IgD-negative memory B cell (primary cell): ENCODE data around the gene BAIAP2. TPM values are rescaled to one million over a fixed set of nuclear protein-coding genes. Genes with fewer than 3 reads are reported as not detected.
"Not testable (repeated sequence)": the region's sequence is repeated elsewhere in the genome, so short reads cannot be mapped to it uniquely, and the experiment has no call there.

Source experiments
- H3K27ac Mint-ChIP-seq, 3 donors: one replicate each; pipeline ENCODE4 v1.8.0; 2020 to 2022; ENCODE audit warnings: mild to moderate bottlenecking in 3 of 3, mixed read lengths in 3 of 3, moderate library complexity in 1 of 3
- H3K27me3 Mint-ChIP-seq: one replicate; pipeline ENCODE4 v1.8.0; 2021; ENCODE audit warnings: mixed read lengths
- H3K36me3 Mint-ChIP-seq: one replicate; pipeline ENCODE4 v1.8.0; 2020; ENCODE audit warnings: mild to moderate bottlenecking, mixed read lengths
- H3K4me1 Mint-ChIP-seq, 3 donors: one replicate each; pipeline ENCODE4 v1.8.0; 2020 to 2022; ENCODE audit warnings: mixed read lengths in 3 of 3, mild to moderate bottlenecking in 1 of 3
- H3K4me3 Mint-ChIP-seq, 4 donors: one replicate each; pipeline ENCODE4 v1.8.0; 2020 to 2022; ENCODE audit warnings: mild to moderate bottlenecking in 4 of 4, mixed read lengths in 4 of 4, moderate library complexity in 3 of 4
- H3K9me3 Mint-ChIP-seq, 3 donors: one replicate each; pipeline ENCODE4 v1.8.0; 2020 to 2021; ENCODE audit warnings: mixed read lengths in 3 of 3, mild to moderate bottlenecking in 1 of 3
- polyA plus RNA-seq: library from polyadenylated mRNA; unstranded; fragments of 300-500 nt; fragmentation: Illumina TruSeq; gene quantifications from one replicate; pipeline ENCODE4 v1.2.3, GENCODE V29; 2021

BAIAP2 gene
- polyA plus RNA-seq, 1 donor from 2014 or later: 0.48 TPM

GRCh38 chr17:81025065-81025740 lies 9.7 kb upstream of the BAIAP2 start:
- Mint-ChIP-seq H3K9me3 (no peaks in the 10 kb centered on the region), H3K27ac (peak overlapping the region in 1 of 3 donors; percentile 14), H3K4me1 (peaks cover 0 to 4% (median 3%) of the 10 kb centered on the region in 3 donors), H3K4me3 (no peak overlapping the region), H3K27me3 (peaks cover 12% of the 10 kb centered on the region), H3K36me3 (no peaks in the 10 kb centered on the region)

- Mint-ChIP-seq H3K4me3 (no peak overlapping the region), H3K9me3 (no peaks in the 10 kb centered on the region), H3K27me3 (peaks cover 16% of the 10 kb centered on the region), H3K36me3 (no peaks in the 10 kb centered on the region), H3K4me1 (peaks cover 0 to 4% (median 3%) of the 10 kb centered on the region in 3 donors), H3K27ac (no peak overlapping the region)
Measured at GRCh38 chr17:81025741-81026129, 9.2 kb upstream of the BAIAP2 start.

DNA sequence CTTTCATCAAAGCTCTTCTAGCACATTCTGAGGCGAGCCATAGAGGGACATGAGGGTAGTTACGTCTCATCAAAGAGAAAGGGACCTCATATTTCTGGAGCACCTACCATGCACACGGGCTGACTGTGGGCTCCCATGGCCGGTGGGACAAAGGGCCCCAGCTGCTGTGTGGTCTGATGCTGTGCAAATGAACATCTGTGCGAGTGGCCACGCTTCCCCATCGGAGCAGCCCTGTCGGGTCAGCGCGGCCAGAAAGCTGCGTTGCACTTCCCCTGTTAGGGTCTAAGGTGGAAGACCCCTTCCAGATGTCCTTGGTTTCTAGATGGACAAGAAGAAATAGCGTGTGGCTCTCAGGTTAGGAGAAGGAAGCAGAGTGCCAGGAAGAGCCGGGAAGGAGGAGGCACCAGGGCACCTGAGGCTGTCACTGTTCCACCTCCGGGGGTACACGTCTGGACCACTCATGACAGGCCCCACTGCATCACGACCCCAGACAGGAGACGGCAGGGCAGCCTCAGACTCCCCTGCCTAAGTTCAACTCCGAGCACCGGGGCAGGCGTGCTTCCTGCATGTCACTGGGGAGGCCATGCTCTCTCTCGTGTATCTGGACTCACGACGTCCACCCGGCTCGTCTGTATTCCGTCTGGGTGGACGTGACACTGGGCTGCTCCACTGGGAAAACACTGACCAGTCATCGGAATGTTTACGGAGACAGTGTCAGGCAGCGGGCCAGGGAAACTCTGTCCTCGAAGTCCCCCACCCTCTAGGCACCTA lies 8.5 kb upstream of the BAIAP2 start:
- Mint-ChIP-seq H3K27me3 (peaks cover 16% of the 10 kb centered on the region), H3K4me1 (peaks cover 0 to 4% (median 3%) of the 10 kb centered on the region in 3 donors), H3K36me3 (no peaks in the 10 kb centered on the region), H3K9me3 (no peaks in the 10 kb centered on the region), H3K4me3 (no peak overlapping the region), H3K27ac (no peak overlapping the region)

DNA sequence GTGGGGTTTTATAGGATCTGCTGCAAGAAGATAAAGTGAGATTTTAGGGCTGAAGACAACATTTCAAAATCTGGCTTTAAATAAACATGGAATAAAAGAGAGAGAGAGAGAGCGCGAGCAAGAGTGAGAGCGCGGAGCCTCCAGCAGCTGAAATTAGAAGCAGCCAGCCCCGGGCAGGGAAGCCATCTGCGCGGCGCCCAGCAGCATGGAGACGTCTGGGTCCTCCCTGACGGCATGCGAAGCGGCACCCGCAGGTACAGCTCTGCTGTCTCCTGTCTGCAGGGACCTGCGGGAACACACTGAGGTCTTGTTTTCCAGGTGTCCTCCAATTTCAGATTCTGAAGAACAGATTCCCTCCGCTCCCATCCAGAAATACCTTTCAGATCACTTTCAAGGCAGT lies 7.9 kb upstream of the BAIAP2 start:
- H3K9me3 Mint-ChIP-seq: no peaks in the 10 kb centered on the region
- H3K36me3 Mint-ChIP-seq: no peaks in the 10 kb centered on the region
- peaks cover 16% of the 10 kb centered on the region for H3K27me3 Mint-ChIP-seq
- no peak overlapping the region for H3K4me3 Mint-ChIP-seq
- H3K27ac Mint-ChIP-seq: no peak overlapping the region
- H3K4me1 Mint-ChIP-seq: peaks cover 0 to 4% (median 3%) of the 10 kb centered on the region in 3 donors

DNA sequence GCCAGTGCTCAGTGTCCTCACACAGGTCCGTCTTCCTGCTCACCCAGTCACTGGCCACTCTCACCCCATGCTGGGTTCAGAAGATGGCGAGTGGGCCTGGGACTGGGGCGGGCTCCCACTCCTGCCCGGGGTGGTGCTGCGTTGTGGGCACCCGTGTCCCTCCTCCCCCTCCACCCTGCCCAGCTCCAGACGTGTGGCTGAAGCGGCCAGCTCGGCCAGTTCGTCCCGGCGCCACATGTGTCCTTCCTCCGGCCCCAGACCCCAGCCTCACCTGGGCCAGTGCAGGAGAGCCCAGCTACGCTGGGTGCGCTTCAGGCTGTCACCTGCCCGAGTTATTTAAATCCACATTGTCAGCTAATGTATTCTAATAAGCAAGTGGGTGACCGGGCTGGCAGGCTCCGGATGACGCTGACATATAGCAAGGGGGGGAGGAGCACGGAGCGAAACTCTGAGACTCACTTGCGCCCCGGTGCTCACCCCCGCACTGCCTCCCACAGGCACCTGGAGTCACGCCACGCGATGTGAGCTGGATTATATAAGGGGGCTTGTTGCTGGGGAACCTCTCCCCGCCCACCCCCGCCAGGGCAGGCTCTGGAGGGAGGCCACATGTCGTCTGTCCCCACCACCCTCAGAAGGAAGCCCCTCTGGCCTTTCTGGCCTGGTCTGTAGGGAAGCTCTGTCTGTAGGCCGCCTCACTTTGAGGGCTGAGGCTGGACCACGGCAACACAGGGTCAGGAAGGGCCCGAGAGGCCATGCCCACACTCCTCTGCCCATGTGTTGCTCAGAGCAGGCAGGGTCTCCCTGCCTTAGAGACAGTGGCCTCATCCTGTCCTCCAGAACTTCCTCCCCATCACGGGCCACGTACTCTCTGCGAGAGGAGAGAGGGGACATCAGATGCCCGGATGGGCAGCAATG lies 7.1 kb upstream of the BAIAP2 start:
- Mint-ChIP-seq H3K4me1 (peaks cover 0 to 4% (median 3%) of the 10 kb centered on the region in 3 donors), H3K27me3 (peaks cover 16% of the 10 kb centered on the region), H3K36me3 (no peaks in the 10 kb centered on the region), H3K4me3 (no peak overlapping the region), H3K9me3 (no peaks in the 10 kb centered on the region), H3K27ac (no peak overlapping the region)

DNA sequence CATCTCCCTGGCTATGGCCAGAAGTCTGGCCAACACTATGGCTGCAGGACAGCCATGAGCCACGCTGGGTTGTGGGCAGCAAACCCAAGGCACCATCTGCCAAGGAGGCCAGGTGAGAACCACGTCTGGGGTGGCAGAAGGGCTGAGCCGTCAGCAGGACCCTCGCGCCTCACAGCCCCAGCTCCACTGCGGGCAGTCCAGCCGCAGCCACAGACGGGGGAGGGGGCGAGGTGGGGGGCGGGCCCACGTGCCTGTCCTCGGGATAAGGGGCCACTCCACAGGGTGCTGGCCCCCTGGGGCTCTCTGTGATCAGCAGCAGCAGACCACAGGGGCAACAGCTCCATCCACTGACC lies 6.5 kb upstream of the BAIAP2 start:
- Mint-ChIP-seq H3K27ac (no peak overlapping the region), H3K4me1 (peaks cover 0 to 6% (median 3%) of the 10 kb centered on the region in 3 donors), H3K9me3 (no peaks in the 10 kb centered on the region), H3K4me3 (no peak overlapping the region), H3K36me3 (no peaks in the 10 kb centered on the region), H3K27me3 (peaks cover 19% of the 10 kb centered on the region)

DNA sequence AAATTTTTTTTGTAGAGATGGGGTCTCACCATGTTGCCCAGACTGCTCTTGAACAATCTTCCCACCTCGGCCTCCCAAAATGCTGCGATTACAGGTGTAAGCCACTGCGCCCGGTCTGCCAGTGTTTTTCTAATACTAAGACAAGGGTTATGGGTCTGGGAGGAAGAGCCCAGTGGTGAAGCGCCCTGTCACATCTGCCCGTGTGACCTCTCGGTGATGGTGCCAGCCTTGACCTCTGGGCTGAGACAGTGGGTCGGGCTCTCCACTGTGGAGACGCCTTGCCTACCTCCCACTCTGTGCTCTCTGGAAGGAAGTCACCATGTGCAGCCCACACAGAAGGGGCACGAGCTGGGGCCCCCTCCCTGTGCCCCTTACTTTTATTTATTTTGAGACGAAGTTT lies 5.1 kb upstream of the BAIAP2 start:
- Mint-ChIP-seq H3K36me3 (no peaks in the 10 kb centered on the region), H3K27ac (no peak overlapping the region), H3K4me1 (peaks cover 0 to 3% (median 2%) of the 10 kb centered on the region in 3 donors), H3K9me3 (no peaks in the 10 kb centered on the region), H3K4me3 (no peak overlapping the region), H3K27me3 (peaks cover 17% of the 10 kb centered on the region)

DNA sequence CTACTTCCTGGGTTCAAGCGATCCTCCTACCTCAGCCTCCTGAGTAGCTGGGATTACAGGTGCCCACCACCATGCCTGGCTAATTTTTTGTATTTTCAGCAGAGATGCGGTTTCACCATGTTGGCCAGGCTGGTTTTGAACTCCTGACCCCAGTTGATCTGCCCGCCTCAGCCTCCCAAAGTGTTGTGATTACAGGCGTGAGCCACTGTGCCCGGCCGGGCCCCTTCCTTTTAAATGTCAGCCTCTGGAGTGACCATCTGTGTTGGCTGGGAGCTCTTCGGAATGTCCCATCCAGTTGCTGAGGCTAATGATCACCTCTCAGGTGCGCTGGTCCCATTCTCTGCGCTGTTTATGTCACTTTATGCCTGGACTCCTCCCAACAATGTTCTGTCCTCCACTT lies 4.6 kb upstream of the BAIAP2 start:
- H3K36me3 Mint-ChIP-seq, H3K4me1 Mint-ChIP-seq, H3K9me3 Mint-ChIP-seq, H3K27ac Mint-ChIP-seq: not testable (repeated sequence)
- Mint-ChIP-seq H3K4me3 (peak overlapping the region in 1 of 4 donors; percentile 17), H3K27me3 (peaks cover 15% of the 10 kb centered on the region)

DNA sequence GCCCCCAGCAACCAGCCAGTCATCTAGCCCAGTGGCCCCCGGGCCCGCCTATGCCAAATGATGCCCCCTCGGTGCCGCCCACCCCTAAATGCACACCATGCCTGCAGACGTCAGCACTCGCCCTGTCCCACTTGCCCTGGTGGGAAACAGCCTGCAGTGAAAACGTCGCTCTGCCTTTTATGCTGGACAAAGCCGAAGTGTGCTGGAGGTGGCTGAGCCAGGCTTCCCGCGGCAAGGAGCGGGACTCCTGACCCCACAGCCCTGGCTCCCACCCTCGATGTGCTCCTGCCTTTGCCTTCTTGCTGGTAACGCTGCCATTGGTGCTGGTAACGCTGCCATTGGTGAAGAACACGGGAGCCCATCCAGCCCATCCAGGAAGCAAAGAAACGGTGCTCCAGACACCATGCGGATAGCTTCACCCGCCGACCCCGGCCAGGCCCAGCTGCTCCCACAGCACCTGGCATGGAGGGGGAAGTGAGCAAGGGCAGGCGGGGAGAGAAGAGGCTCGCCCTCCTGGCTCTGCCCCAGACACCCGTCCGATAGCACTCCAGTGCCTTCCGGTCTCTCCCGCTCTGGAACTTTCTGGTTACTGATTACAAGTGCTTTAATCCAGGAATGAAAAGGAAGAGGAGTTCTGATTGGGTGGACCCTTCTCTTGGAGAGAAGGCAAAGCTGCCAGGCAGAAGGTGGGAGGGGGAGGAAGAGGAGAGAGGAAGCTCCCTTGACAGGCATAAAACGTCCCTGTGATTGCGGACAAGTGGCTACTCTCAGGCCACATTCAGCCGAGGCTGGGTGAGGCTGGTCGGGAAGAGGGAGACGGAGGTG lies 4.0 kb upstream of the BAIAP2 start:
- Mint-ChIP-seq H3K27me3 (peaks cover 18% of the 10 kb centered on the region), H3K9me3 (no peaks in the 10 kb centered on the region), H3K27ac (no peak overlapping the region), H3K4me3 (peak overlapping the region in 1 of 4 donors; percentile 17), H3K36me3 (no peaks in the 10 kb centered on the region), H3K4me1 (peaks cover 0 to 6% (median 2%) of the 10 kb centered on the region in 3 donors)

DNA sequence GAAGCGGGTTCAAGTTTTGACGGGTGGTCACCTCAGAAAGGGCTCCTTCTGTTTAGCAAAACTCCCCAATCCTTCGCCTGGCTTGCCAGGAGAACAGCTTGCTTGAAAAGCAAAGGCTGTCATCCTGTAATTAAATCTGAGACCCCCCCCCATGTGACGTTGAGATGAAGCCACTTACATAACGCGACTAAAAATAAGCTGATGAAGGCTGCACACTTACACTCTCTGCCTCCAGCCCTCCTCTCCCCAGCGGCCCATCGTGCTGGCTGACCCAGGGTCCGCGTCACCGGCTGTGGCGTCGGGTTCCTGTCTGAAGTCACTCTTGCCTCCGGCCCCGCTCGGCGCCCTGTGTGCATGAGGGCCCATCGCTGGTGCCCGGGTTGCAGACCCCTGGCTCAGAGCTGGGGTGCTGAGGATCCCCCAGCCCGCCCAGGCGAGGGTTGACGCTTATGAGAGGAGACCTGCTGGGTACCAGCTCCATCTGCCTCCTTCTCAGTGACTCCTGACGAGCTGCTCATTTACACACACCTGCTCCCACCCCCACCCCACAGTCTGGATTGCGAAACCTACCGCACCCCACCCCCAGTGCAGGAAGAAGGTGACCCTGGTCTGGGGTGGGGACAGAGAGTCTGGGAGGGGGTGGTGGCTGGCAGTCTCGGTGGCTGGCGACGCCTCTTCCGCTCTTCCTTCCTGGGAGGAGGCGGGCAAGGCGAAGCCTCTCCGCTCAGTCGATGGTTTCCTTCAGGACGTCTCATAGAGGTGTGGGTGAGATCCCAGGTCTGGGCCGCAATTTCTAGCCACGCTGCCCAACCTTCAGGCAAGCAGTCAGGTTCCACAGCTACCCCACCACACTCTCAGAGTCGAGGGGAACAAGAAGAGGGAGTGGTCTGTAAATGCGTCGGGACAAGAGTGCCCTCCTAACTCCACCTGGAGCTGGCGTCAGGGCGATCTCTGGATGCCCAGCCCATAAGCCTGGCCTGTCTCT lies 3.1 kb upstream of the BAIAP2 start:
- H3K9me3 Mint-ChIP-seq: no peaks in the 10 kb centered on the region
- peaks cover 0 to 6% (median 2%) of the 10 kb centered on the region in 3 donors for H3K4me1 Mint-ChIP-seq
- no peak overlapping the region for H3K27ac Mint-ChIP-seq
- peaks cover 2% of the 10 kb centered on the region for H3K36me3 Mint-ChIP-seq
- H3K4me3 Mint-ChIP-seq: peak overlapping the region in 1 of 4 donors; percentile 72
- H3K27me3 Mint-ChIP-seq: peaks cover 24% of the 10 kb centered on the region

GRCh38 chr17:81032641-81033480 lies 2.1 kb upstream of the BAIAP2 start:
- H3K27ac Mint-ChIP-seq: peak overlapping the region in 2 of 3 donors; percentile 46 to 78
- H3K27me3 Mint-ChIP-seq: peaks cover 29% of the 10 kb centered on the region
- no peaks in the 10 kb centered on the region for H3K9me3 Mint-ChIP-seq
- H3K36me3 Mint-ChIP-seq: peaks cover 2% of the 10 kb centered on the region
- peak overlapping the region; percentile 44 to 92 (median 74) for H3K4me3 Mint-ChIP-seq
- H3K4me1 Mint-ChIP-seq: peaks cover 0 to 6% (median 2%) of the 10 kb centered on the region in 3 donors

DNA sequence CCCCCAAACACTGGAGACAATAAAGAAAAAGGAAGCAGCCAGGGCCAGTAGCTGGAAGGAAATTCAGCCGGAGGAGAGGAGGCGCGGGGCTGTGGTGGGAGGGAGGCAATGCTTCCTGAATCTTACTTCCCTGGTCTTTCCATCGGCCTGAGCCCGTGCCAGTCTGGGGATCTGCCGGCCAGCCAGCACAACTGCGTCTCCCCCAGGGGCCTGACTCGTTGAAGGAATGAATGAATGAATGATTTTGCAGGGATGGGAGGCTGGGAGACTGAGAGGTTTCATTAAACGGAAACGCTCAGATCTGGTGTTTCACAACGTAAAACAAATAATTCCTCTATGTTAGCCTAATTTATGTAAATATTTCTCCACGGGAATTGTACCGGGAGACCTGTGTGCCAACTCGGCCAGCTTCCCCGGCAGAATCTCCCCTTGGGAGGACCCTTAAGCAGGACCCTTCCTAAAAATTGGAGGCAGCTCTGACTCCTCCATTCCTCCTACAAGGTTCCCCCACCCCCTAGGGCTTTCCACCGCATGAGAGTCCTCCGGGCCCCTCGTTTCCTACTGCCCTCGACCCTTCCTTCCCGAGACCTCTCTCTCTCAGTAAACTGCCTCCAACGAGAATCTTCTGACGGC lies 1.3 kb upstream of the BAIAP2 start:
- Mint-ChIP-seq H3K27me3 (peaks cover 29% of the 10 kb centered on the region), H3K36me3 (peaks cover 2% of the 10 kb centered on the region), H3K4me1 (peaks cover 0 to 6% (median 2%) of the 10 kb centered on the region in 3 donors), H3K9me3 (no peaks in the 10 kb centered on the region), H3K27ac (peak overlapping the region in 1 of 3 donors; percentile 78), H3K4me3 (peak overlapping the region; percentile 72 to 92 (median 76))
